Suprapubic skin (tissue), 4 donors: ENCODE measurements around the gene EIPR1.

Source experiments
- EP300 ChIP-seq: sonication (generic); formaldehyde crosslinking; IDR thresholded peaks from one replicate; pipeline ENCODE4 v1.6.1; 2017; ENCODE audit warnings: antibody characterized with exemption
- POLR2A ChIP-seq, 2 donors: fragments of 450-650 bp; IDR thresholded peaks; one replicate each; pipeline ENCODE4 v1.6.1; 2017; ENCODE audit warnings: antibody characterized with exemption in 2 of 2, mild to moderate bottlenecking in 2 of 2, moderate library complexity in 2 of 2
- POLR2AphosphoS5 ChIP-seq, 3 donors: sonication (generic); formaldehyde crosslinking; IDR thresholded peaks; one replicate each; pipeline ENCODE4 v1.6.1; 2017; ENCODE audit warnings: antibody characterized with exemption in 3 of 3
- TF ChIP-seq, protein P1 (sequence below), 2 donors: fragments of 200-600 bp in 1 of 2; fragments of 450-650 bp in 1 of 2; sonication (generic) in 1 of 2; IDR thresholded peaks; one replicate each; pipeline ENCODE4 v1.5.1; 2016 to 2019; ENCODE audit warnings: antibody characterized with exemption in 2 of 2, mild to moderate bottlenecking in 1 of 2, moderate library complexity in 1 of 2

DNA sequence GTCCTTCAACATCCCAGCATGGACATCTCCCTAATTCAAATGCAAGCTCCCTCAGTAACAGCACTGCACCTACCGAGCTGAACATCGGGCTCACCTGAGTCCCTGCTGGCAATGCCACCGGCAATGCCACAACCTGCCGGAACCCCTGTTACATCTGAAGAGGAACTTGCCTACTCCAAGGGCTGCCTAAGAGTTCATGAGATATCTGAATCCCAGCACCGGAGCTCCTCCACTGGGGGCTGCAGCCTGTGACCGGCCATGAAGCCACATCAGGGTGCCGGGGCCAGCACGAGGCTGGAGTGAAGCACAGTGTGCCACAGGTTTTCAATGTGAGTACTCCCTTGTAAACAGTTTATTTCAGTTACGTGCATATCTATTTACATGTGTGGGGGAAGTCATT is 152.9 kb downstream of the EIPR1 start:
- TF ChIP-seq, protein P1, sequence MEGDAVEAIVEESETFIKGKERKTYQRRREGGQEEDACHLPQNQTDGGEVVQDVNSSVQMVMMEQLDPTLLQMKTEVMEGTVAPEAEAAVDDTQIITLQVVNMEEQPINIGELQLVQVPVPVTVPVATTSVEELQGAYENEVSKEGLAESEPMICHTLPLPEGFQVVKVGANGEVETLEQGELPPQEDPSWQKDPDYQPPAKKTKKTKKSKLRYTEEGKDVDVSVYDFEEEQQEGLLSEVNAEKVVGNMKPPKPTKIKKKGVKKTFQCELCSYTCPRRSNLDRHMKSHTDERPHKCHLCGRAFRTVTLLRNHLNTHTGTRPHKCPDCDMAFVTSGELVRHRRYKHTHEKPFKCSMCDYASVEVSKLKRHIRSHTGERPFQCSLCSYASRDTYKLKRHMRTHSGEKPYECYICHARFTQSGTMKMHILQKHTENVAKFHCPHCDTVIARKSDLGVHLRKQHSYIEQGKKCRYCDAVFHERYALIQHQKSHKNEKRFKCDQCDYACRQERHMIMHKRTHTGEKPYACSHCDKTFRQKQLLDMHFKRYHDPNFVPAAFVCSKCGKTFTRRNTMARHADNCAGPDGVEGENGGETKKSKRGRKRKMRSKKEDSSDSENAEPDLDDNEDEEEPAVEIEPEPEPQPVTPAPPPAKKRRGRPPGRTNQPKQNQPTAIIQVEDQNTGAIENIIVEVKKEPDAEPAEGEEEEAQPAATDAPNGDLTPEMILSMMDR (IDR thresholded peaks at IDR 0.05), result no peak
- TF ChIP-seq POLR2A (IDR thresholded peaks at IDR 0.05), result no peak
- no peak for TF ChIP-seq EP300
- TF ChIP-seq POLR2AphosphoS5 (IDR thresholded peaks at IDR 0.05), result no peak
